ENCODE data around the gene XRCC5.

The XRCC5 gene

DNA sequence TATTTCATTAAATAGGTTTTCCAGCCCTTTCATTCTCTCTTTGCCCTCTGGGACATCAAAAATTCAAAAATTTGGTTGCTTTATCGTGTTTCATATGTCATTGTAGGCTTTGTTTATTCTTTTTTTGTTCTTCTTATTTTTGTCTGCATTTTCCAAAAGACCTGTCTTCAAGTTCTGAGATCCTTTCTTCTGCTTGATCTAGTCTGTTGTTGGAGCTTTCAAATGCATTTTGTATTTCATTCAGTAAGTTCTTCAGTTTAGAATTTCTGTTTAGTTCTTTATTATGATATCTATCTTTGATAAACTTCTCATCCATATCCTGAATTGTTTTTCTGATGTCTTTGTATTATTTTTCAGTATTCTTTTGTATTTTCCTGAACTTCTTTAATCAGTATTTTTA is 123.6 kb downstream of the XRCC5 start:
- no peak for DNase-seq (ENCODE audit: low spot score)

DNA sequence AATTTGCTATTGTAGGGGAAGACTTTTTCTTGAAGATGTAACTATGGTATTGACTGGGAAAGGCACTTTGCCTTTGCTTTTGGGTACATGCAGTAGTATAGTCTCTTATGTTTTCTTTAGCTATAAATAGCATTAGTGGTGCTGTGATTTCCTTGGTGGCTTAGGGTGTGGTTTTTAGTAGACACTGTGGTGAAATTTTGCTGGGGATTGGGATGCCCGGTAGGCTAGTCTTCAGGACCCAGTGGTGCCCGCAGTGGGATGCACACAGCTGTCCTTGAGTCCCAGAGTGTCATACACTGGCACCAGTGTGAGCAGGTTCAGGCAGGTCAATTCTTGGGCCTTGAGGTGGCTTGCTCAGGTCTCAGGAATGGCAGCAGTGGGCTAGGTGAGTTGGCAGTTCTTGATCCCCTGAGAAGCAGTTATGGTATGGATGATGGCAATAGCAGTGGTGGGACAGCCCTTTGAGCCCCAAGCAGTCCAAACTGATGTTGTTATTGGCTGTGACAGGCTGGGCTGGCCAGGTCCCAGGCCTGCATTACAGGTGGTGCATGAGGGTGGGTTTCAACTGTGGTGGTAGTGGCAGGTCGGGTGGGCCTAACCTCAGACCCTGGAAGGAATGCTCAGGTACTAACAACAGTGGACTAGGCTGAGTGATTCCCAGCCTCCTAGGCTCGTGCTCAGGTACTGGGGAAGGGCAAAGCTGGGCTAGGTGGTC is 124.3 kb downstream of the XRCC5 start:
- DNase-seq (ENCODE audit: low spot score): no peak

DNA sequence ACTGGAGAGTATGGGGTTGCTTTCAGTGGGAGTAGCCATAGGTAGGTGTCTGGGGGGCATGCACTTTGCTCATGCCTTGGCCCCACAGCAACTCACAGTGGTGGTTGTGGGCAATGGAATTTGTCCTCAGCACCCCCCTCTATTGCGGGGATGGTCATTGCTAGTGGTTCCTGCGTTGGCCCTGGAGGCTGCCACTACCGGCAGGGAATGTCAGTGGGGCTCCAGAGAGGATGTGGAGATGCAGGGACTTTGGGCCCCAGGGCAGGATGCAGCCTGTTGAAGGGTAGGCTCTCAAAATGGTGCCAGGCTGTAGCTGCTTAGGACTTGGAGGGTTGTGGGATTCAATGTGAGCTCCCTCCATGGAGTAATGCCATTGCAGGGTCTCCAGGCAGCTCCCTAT is 125.0 kb downstream of the XRCC5 start:
- no peak for DNase-seq (ENCODE audit: low spot score)

DNA sequence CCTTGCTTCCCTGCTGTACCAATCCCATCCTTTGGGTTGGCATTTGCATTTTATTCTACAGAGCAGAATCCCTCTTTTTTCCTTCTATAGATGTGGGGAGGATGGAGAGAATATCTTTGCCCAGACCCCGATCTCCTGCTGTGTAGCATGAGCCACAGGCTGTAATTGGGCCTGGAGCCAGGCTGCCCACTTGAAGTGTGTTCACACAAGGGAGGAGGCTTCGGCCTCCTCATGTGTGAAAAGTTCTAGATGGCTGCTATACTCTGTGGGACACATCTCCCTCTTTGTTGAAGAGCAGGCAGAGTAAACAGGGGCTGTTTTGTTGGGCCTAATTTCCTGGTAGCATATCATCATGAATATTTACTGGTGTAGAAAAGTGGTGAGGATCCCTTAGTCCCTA is 126.3 kb downstream of the XRCC5 start:
- DNase-seq (ENCODE audit: low spot score): no peak

DNA sequence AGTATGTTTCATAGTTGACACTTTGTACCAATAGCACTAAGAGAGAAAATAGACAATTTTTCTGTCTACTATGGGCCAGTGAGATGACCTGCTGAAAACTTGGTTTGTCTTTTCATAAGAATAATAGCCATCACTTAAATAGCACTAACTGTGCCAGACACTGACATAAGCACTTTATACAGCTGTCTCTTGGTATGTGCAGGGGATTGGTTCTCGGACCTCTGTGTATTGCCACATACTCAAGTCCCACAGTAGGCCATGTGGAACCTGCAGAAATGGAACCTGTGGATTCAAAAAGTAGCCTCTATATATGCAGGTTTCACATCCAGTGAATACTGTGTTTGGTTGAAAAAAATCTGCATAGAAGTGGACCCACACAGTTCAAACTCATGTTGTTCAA is 126.7 kb downstream of the XRCC5 start:
- DNase-seq (ENCODE audit: low spot score): no peak

DNA sequence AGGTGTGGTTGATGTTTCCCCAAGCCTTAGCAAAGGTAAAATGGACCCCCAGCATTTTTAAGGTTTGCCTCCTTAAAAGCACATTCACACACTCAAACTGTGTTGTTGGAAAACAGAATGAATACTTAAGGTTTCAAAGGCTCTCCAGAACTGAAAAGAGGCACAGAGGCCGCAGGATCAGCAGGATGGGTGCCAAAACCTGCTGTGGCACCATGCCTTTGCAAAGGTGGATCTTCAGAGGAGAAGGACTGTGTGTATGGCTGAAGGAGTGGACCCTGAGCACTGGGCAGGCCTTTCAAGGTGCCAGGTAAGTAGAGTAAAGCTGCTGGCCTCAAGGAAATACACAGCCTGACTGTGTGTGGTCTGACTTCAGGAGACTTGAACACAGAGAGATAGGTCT is 127.3 kb downstream of the XRCC5 start:
- DNase-seq (ENCODE audit: low spot score): no peak

DNA sequence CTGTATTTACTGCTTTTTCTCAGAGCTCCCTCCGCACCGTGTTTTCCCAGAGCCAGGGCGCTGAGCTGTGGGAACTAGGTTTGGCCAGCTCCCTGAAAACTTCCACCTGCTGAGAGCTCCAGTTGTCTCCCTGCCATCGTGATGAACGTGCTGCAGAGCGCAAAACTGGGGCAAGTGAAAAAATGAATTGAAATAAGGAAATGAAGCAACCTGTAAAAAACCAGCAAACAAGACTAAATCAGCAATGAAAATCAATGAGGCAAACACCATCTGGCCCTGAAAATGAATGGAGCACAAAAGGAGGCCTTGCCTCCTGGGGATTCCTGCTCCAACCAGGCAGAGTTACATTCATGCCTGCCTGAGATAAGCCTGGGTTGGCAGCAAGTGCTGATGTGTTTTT is 133.2 kb downstream of the XRCC5 start:
- no peak for DNase-seq (ENCODE audit: low spot score)

DNA sequence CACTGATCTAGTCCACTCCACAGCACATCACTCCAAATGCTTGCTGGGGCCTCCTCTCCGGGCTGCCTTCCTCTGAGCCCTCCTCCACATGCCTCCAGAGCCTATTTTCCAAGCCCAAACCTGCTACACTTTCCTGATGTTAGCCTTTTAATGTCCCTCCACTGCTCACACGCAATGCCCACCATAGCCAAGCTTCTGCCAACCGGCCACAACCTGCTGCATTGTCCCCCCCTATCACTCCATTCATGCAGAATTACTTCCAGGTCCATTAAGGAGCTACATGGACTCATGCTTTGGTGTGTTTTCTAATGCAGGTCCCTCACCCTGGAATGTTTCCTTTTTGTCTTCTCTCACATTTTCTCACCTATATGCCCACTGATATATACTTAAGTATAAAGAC is 133.9 kb downstream of the XRCC5 start:
- no peak for DNase-seq (ENCODE audit: low spot score)

DNA sequence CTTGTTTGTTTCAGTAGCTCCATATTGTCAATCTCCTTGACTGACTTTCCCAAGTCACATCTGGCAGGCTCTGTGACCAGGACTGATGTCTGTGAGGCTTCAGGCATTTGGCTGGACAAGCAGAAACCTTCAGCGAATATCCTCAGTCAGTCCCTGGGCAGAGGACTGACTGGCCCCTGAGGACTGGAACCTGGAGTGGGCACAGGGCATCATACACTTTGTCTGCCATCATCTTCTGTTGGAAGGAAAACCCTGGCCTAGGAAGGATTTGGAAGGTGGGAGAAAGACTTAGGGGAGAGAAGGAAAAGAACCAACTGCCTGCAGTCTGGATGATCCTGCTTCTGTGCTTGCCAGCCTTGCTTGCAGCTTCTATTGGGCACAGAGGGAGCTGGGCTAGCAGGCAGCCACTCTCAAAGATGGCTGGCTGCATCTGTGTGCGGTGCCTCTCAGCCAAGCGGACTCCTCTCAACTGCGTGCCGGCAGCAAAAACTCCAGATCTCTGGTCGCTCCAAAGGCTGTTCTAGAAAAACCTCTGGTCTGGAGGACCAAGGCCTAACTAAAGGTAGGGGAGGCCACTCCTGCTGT is 136.3 kb downstream of the XRCC5 start:
- no peak for DNase-seq (ENCODE audit: low spot score)

DNA sequence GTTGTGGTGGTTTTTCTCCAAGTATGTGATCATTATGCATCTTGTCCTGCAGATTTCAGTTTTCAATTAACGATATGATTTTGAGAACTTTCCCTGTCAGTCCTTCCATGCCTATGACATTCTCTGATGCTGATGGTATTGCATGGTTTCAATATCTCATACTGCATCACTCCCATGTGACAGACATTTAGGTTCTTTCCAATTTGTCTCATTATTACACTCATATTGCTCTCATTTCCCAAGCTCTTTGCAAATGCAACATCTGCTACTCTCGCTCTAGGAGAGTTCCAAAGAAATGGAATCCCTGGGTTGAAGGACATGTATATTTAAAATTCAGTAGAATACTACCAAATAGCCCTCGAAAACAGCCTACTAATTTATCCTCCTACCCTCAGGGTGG is 137.6 kb downstream of the XRCC5 start:
- no peak for DNase-seq (ENCODE audit: low spot score)

Measured in kidney capillary endothelial cell (primary cell).